PC-3 (cell line): Measurements from ENCODE around the gene CLDN22.

Experiments
- EZH2 ChIP-seq: fragments of 300-600 bp; sonication (generic); IDR thresholded peaks from one replicate; pipeline ENCODE4 v1.6.1; 2017; ENCODE audit warnings: antibody characterized with exemption, mild to moderate bottlenecking, low read length; ENCODE audit not compliant: unreplicated experiment
- EZH2phosphoT487 ChIP-seq: fragments of 300-600 bp; sonication (generic); IDR thresholded peaks from 2 replicates; pipeline ENCODE4 v1.6.1; 2018; ENCODE audit warnings: mild to moderate bottlenecking, antibody characterized with exemption, low read length, borderline replicate concordance
- TF ChIP-seq, protein P1 (sequence below): fragments of 300-600 bp; sonication (generic); conservative IDR thresholded peaks from 2 replicates; pipeline ENCODE4 v1.5.1; 2017; ENCODE audit warnings: antibody characterized with exemption, low read depth, mild to moderate bottlenecking, low read length

DNA sequence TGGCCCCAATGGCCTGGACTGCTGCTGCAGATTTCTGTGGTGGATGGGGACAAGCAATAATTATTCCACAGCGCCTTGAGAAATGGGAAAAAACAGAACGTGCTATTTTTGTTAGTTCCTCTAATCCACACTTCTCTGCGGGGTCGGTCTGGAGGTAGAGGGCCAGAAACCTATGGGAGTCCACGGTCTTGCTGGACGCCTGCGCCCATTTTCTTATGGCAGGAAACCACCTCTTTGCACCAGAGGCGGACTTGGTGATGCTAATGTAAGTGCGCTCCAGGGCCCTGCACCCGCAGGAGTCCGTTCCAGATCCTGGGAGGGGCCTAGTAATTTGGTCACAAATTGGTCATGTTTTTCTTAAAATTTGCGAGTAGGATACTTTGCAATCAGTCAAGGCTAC is 28.1 kb upstream of the CLDN22 start:
- TF ChIP-seq EZH2 (no peak), EZH2phosphoT487 (no peak)
- TF ChIP-seq, protein P1, sequence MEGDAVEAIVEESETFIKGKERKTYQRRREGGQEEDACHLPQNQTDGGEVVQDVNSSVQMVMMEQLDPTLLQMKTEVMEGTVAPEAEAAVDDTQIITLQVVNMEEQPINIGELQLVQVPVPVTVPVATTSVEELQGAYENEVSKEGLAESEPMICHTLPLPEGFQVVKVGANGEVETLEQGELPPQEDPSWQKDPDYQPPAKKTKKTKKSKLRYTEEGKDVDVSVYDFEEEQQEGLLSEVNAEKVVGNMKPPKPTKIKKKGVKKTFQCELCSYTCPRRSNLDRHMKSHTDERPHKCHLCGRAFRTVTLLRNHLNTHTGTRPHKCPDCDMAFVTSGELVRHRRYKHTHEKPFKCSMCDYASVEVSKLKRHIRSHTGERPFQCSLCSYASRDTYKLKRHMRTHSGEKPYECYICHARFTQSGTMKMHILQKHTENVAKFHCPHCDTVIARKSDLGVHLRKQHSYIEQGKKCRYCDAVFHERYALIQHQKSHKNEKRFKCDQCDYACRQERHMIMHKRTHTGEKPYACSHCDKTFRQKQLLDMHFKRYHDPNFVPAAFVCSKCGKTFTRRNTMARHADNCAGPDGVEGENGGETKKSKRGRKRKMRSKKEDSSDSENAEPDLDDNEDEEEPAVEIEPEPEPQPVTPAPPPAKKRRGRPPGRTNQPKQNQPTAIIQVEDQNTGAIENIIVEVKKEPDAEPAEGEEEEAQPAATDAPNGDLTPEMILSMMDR: no peak
